OCI-LY7 (cell line): ENCODE data around the gene NME3. TPM values are rescaled to one million over a fixed set of nuclear protein-coding genes. Genes with fewer than 3 reads are reported as not detected.

Experiments
- BruUV-seq: library from RNA; stranded (reverse); fragments of 400-500 nt; replicated peaks from 2 replicates; lab custom pipeline; 2021; lab: Mats Ljungman, UMichigan
- CTCF ChIA-PET: fragments of 300-600 bp; sonication (Branson Sonifier 250); formaldehyde crosslinking; loops from one replicate; lab custom pipeline; 2022; ENCODE audit warnings: antibody characterized with exemption; ENCODE audit not compliant: unreplicated experiment; lab: Charles Lee
- POLR2A ChIA-PET: fragments of 300-600 bp; sonication (Branson Sonifier 250); formaldehyde crosslinking; loops from one replicate; lab custom pipeline; 2022; ENCODE audit warnings: antibody characterized with exemption; lab: Charles Lee
- DNase-seq: peaks from one replicate; pipeline ENCODE4 v3.0.0-alpha.2; 2015; ENCODE audit warnings: low spot score
- H2AFZ ChIP-seq: fragments of 200-600 bp; sonication (generic), shearing (Covaris generic); 2 replicates; pipeline ENCODE4 v1.6.1; 2014; ENCODE audit warnings: mild to moderate bottlenecking, antibody characterized with exemption, low read length, moderate library complexity
- H3K27ac ChIP-seq: fragments of 200-600 bp; sonication (generic); 2 replicates; pipeline ENCODE4 v1.5.1; 2014; ENCODE audit warnings: mixed run types, low read depth, mild to moderate bottlenecking, moderate library complexity, low read length, inconsistent platforms; ENCODE audit not compliant: poor library complexity, severe bottlenecking
- H3K36me3 ChIP-seq: fragments of 200-600 bp; sonication (generic); 2 replicates; pipeline ENCODE4 v1.6.1; 2014; ENCODE audit warnings: mild to moderate bottlenecking, antibody characterized with exemption, low read length, moderate library complexity, mixed read lengths; ENCODE audit not compliant: insufficient read depth
- H3K4me1 ChIP-seq: fragments of 200-600 bp; sonication (generic); 2 replicates; pipeline ENCODE4 v1.5.1; 2014; ENCODE audit warnings: mild to moderate bottlenecking, low read length; ENCODE audit not compliant: insufficient read depth, poor library complexity, severe bottlenecking
- H3K4me2 ChIP-seq: fragments of 200-600 bp; sonication (generic); 2 replicates; pipeline ENCODE4 v1.6.1; 2014; ENCODE audit warnings: mild to moderate bottlenecking, low read length
- H3K4me3 ChIP-seq: fragments of 200-600 bp; sonication (generic); 2 replicates; pipeline ENCODE4 v1.5.1; 2014; ENCODE audit warnings: mild to moderate bottlenecking, low read depth, low read length; ENCODE audit not compliant: poor library complexity, severe bottlenecking
- H3K79me2 ChIP-seq: fragments of 200-600 bp; sonication (generic); 2 replicates; pipeline ENCODE4 v1.6.1; 2016; ENCODE audit warnings: low read depth, mild to moderate bottlenecking, low read length, moderate library complexity, mixed read lengths; ENCODE audit not compliant: insufficient read depth
- H3K9me2 ChIP-seq: fragments of 200-600 bp; sonication (generic); 2 replicates; pipeline ENCODE4 v1.6.1; 2016; ENCODE audit warnings: mild to moderate bottlenecking, low read length, mixed read lengths; ENCODE audit not compliant: insufficient read depth
- H3K9me3 ChIP-seq: fragments of 200-600 bp; sonication (generic); 2 replicates; pipeline ENCODE4 v1.6.1; 2014; ENCODE audit warnings: mild to moderate bottlenecking, mixed run types, low read length, mixed read lengths
- H4K20me1 ChIP-seq: fragments of 200-600 bp; sonication (generic); 2 replicates; pipeline ENCODE4 v1.6.1; 2014; ENCODE audit warnings: mild to moderate bottlenecking, antibody characterized with exemption, low read length, moderate library complexity, mixed read lengths; ENCODE audit not compliant: insufficient read depth
- CTCF ChIP-seq: fragments of 200-600 bp; sonication (generic); conservative IDR thresholded peaks from 2 replicates; pipeline ENCODE4 v1.5.1; 2014; ENCODE audit warnings: mild to moderate bottlenecking, antibody characterized with exemption, low read length, moderate library complexity, mixed read lengths
- EZH2phosphoT487 ChIP-seq: fragments of 200-600 bp; sonication (generic); IDR thresholded peaks from 2 replicates; pipeline ENCODE4 v1.6.1; 2018; ENCODE audit warnings: low read depth, borderline replicate concordance, mild to moderate bottlenecking, mixed run types, antibody characterized with exemption, low read length, moderate library complexity, mixed read lengths
- intact Hi-C: fragments of 100-400 bp; cut with micrococcal nuclease; formaldehyde crosslinking; loops from one replicate; pipeline ENCODE4 v1.10.0; 2022; ENCODE audit not compliant: unreplicated experiment
- total RNA-seq, 2 experiments: library from RNA; depleted of rRNA in 1 of 2; stranded (reverse); fragments of >200 nt in 1 of 2; shearing (Covaris generic) in 1 of 2; gene quantifications; 2 replicates each; pipeline ENCODE4 v1.2.3, GENCODE V29; 2014 to 2022

Gene NME3
- total RNA-seq, 2 experiments from 2014 or later, result 34.8 to 54.5 TPM

- DNase-seq, result no peak
- TSS peak; percentile 48 for BruUV-seq
- CTCF ChIA-PET, result no interaction called here
- POLR2A ChIA-PET, result no interaction called here
- H3K27ac ChIP-seq, result no peak overlapping the region
- H3K4me2 ChIP-seq, result no peak overlapping the region
- H4K20me1 ChIP-seq, result no peaks in the 10 kb centered on the region
- peaks cover 17% of the 10 kb centered on the region; the same call in 1 of the 2 replicates for H3K79me2 ChIP-seq
- no peak overlapping the region for H3K4me3 ChIP-seq
- no peaks in the 10 kb centered on the region for H3K9me2 ChIP-seq
- H3K36me3 ChIP-seq, result peaks cover 74% of the 10 kb centered on the region
- TF ChIP-seq EZH2phosphoT487, result no peak
- TF ChIP-seq CTCF, result no peak
- intact Hi-C loops, result no loop called here
- no peaks in the 10 kb centered on the region for H3K9me3 ChIP-seq
- no peak overlapping the region for H2AFZ ChIP-seq
- H3K4me1 ChIP-seq, result peaks cover 10% of the 10 kb centered on the region
Measured at GRCh38 chr16:1768767-1769401, 2.5 kb downstream of the NME3 start.

- no TSS peak for BruUV-seq
- POLR2A ChIA-PET, result no interaction called here
Measured at GRCh38 chr16:1768061-1768766, 3.1 kb downstream of the NME3 start.

More at GRCh38 chr16:1768061-1768766, 3.1 kb downstream of the NME3 start:
- Histone ChIP-seq H3K4me2 (no peak overlapping the region), H3K27ac (no peak overlapping the region), H2AFZ (no peak overlapping the region), H3K4me3 (no peak overlapping the region), H3K79me2 (peaks cover 12% of the 10 kb centered on the region; the same call in 1 of the 2 replicates), H3K36me3 (peaks cover 75% of the 10 kb centered on the region), H3K9me2 (no peaks in the 10 kb centered on the region), H3K4me1 (peaks cover 10% of the 10 kb centered on the region), H3K9me3 (no peaks in the 10 kb centered on the region), H4K20me1 (no peaks in the 10 kb centered on the region)
- intact Hi-C loops, result no loop called here
- TF ChIP-seq CTCF (no peak), EZH2phosphoT487 (no peak)
- CTCF ChIA-PET, result no interaction called here
- no peak for DNase-seq
